ENCODE data around the gene ZGPAT. TPM values are rescaled to one million over a fixed set of nuclear protein-coding genes. Genes with fewer than 3 reads are reported as not detected.
A peak's percentile ranks its signal among the peaks of the same experiment; 100 is the strongest.

Gene ZGPAT
- total and polyA plus RNA-seq, 10 of the 15 experiments (the other 5 are each of a cell fraction or from before 2014, with no cell fraction given) = 0.58 to 52.9 (median 18.0) TPM

GRCh38 chr20:63735859-63736718, 28.2 kb downstream of the ZGPAT start, which contains the start of gene LIME1 (continued):
- TF ChIP-seq REST (IDR thresholded peaks at IDR 0.05; ENCODE audit: low read depth, low read length) = no peak
- TF ChIP-seq NBN (IDR thresholded peaks at IDR 0.05) = peak; percentile 72
- no peak for TF ChIP-seq BMI1 (IDR thresholded peaks at IDR 0.05; ENCODE audit: borderline replicate concordance)
- TF ChIP-seq E4F1 (IDR thresholded peaks at IDR 0.05; ENCODE audit: borderline replicate concordance, partially characterized antibody) = no peak
- no peak for TF ChIP-seq ZBTB4 (CRISPR knock-in tag; IDR thresholded peaks at IDR 0.05)
- TF ChIP-seq CBFB (IDR thresholded peaks at IDR 0.05; ENCODE audit: low read depth) = no peak
- TF ChIP-seq CREM (IDR thresholded peaks at IDR 0.05; ENCODE audit: low read depth) = 0 out of 2 replicates have a peak, but pooled peaks have one; percentile 27
- TF ChIP-seq GATAD2B (conservative IDR thresholded peaks at IDR 0.05; ENCODE audit: low read depth) = peak; percentile 74; the same call in 1 of the 2 replicates
- TF ChIP-seq, protein P1, sequence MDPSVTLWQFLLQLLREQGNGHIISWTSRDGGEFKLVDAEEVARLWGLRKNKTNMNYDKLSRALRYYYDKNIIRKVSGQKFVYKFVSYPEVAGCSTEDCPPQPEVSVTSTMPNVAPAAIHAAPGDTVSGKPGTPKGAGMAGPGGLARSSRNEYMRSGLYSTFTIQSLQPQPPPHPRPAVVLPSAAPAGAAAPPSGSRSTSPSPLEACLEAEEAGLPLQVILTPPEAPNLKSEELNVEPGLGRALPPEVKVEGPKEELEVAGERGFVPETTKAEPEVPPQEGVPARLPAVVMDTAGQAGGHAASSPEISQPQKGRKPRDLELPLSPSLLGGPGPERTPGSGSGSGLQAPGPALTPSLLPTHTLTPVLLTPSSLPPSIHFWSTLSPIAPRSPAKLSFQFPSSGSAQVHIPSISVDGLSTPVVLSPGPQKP (IDR thresholded peaks at IDR 0.05; ENCODE audit: low read depth, low read length) = no peak
- TF ChIP-seq PAX8 (IDR thresholded peaks at IDR 0.05) = no peak
- TF ChIP-seq TCF3 (IDR thresholded peaks at IDR 0.05; ENCODE audit: borderline replicate concordance, insufficient read depth, low read depth, low read length) = peak; percentile 50; the same call in 1 of the 2 replicates
- TF ChIP-seq CHD4 (IDR thresholded peaks at IDR 0.05) = no peak
- TF ChIP-seq EZH2 (IDR thresholded peaks at IDR 0.05; ENCODE audit: borderline replicate concordance, control insufficient read depth, low read depth, low read length) = no peak
- TF ChIP-seq TCF7 (IDR thresholded peaks at IDR 0.05; ENCODE audit: borderline replicate concordance) = no peak
- TF ChIP-seq IKZF1 (conservative IDR thresholded peaks at IDR 0.05) = no peak; the same call in 1 of the 2 replicates
- no peak for TF ChIP-seq NFYB (IDR thresholded peaks at IDR 0.05; ENCODE audit: insufficient read depth, low read depth, low read length)

Measured in GM12878 (cell line).